DMS153 treated with DMSO at 0.1 percent for 48 hours (cell line): ENCODE data around the gene OR1M1.
"Not testable (repeated sequence)": the region's sequence is repeated elsewhere in the genome, so short reads cannot be mapped to it uniquely, and the experiment has no call there.

Experiments used
- DNase-seq: peaks from one replicate; lab custom pipeline; 2025; ENCODE audit not compliant: unreplicated experiment; lab: John Stamatoyannopoulos, UW

Gene OR1M1, protein sequence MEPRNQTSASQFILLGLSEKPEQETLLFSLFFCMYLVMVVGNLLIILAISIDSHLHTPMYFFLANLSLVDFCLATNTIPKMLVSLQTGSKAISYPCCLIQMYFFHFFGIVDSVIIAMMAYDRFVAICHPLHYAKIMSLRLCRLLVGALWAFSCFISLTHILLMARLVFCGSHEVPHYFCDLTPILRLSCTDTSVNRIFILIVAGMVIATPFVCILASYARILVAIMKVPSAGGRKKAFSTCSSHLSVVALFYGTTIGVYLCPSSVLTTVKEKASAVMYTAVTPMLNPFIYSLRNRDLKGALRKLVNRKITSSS

GRCh38 chr19:9086761-9087160 is at the start of gene OR1M1:
TSS of gene OR1M1 (plus strand) at chr19:9087061. CDS start at chr19:9093245, 6,184 bp downstream.
- no peak for DNase-seq

DNA sequence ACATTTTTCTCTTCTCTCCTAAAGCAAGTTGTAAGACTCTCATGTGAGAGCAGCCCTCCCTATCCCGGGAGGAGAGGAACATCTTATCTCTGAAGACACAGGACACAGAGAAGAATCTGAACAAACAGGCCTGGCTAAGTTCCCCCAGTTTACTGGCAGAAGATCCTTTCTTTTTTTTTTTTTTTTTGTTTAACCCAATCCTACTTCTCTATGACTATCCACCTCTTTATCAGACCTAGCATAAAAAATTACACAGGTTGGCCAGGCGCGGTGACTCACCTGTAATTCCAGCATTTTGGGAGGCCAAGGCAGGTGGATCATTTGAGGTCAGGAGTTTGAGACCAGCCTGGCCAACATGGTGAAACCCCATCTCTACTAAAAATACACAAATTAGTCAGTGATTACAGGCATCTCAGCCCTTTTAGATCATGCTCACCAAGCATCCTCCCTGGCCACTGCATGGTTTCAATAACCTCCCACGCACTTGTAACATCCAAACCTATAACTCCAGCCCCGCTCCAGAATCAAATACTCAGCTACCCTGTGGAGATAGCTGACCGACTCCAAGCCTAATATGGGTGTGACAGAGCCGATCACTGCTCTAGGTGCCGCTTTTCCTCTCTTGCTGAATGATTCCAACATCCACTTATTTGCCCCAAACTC is 49.3 kb upstream of the OR1M1 start:
- DNase-seq: no peak

DNA sequence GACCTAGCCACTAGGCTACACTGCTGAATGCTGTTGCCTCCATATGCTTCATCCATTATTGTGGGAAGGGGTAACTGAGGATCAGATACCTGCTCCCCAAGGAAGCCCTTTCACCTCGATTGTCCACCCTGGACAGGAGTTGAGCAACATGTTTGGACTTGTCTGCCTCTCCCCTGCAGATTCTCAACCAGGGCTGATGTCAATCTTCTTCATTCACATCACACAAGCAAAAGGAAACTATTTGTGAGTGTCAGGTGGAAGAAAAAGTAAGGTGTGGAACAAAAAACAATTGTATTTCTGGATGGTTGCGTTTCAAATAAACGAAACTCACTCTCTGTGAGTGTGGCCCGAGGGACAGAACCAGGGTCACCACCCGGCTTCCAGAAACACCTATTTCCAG is 47.1 kb upstream of the OR1M1 start:
- DNase-seq: no peak

DNA sequence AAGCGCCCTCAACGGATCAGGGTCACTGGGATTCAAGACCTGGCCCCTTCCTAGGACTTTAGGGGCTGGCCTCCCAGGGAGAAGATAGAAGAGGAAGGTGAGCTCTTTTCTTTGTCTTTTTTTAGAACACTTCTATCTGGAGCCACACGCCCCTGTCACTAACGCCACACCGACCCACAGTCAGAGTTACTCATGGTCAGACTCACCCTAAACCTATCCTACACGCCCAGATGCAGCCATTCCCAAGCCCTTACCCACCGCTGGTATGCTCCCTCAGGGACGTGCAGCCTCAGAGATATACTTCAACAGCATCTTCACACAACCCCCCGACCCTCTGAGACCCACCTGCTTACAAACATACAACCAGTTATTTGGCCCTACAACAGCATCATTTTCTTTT is 46.7 kb upstream of the OR1M1 start:
- DNase-seq: no peak

DNA sequence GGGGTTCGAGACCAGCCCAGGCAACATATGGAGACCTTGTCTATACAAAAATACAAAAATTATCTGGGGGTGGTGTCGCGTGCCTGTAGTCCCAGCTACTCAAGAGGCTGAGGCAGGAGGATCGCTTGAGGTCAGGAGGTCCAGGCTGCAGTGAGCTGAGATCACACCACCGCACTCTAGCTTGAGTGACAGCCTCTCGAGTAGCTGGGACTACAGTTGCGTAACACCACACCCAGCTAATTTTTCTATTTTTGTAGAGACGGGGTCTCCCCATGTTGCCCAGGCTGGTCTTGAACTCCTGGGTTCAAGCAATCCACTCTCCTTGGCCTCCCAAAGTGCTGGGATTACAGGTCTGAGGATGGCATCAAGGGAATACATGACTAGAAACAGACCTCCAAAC is 45.8 kb upstream of the OR1M1 start:
- DNase-seq: no peak

GRCh38 chr19:9043524-9043923 is 43.3 kb upstream of the OR1M1 start:
- no peak for DNase-seq

- no peak for DNase-seq
These were observed 42.4 kb upstream of the OR1M1 start for GRCh38 chr19:9044449-9044848.

- no peak for DNase-seq
These were observed 40.2 kb upstream of the OR1M1 start for GRCh38 chr19:9046694-9047093.

DNA sequence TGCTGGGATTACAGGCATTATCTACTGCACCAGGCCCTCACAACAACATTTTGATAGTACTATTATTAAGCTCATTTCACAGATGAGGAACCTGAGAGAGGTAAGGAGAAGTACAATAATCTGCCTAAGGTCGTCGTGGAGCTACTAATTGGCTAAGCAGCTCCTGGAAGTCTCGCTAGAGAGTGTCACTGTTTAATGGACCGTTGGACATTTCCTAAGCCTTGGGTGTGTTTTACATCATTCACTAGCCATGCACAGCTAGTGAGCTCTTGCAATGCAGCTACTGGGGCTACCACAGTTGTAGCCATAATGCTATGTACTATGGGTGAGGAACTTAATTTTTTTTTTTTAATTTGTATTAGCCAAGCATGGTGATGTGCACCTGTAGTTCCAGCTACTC is 34.0 kb upstream of the OR1M1 start:
- DNase-seq: no peak

GRCh38 chr19:9053674-9054073 is 33.2 kb upstream of the OR1M1 start:
- not testable (repeated sequence) for DNase-seq

GRCh38 chr19:9054207-9054606 is 32.7 kb upstream of the OR1M1 start:
- DNase-seq: no peak

DNA sequence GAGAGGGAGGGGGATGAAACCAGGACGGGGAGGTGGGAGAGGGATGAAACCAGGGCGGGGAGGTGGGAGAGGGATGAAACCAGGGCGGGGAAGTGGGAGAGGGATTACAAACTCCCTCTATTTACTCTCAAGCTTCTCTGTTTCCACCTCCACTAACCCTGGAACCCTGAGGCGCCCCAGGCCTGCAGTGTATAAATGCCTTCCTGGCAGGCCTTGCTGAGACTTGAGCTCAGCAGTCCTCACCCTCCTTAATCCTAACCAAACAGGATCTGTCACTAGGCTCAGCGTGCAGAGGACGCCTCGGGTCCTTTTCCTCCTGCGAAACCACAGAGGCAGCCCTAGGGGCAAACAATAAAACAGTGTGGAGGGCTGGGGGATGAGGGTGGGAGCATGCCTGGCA is 32.1 kb upstream of the OR1M1 start:
- no peak for DNase-seq

DNA sequence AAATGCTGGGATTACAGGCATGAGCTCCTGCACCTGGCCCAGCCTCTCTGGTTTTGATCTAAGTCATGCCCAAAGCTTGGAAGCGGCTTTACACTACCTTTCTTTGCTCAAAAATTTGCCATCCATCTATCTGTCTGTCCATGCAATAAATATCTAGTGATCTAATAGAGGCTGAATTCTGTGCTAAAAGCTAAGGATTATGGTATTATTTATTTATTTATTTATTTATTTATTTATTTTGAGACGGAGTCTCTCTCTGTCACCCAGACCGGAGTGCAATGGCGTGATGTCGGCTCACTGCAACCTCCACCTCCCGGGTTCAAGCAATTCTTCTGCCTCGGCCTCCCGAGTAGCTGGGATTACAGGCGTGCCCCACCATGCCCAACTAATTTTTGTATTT is 30.7 kb upstream of the OR1M1 start:
- DNase-seq: not testable (repeated sequence)

DNA sequence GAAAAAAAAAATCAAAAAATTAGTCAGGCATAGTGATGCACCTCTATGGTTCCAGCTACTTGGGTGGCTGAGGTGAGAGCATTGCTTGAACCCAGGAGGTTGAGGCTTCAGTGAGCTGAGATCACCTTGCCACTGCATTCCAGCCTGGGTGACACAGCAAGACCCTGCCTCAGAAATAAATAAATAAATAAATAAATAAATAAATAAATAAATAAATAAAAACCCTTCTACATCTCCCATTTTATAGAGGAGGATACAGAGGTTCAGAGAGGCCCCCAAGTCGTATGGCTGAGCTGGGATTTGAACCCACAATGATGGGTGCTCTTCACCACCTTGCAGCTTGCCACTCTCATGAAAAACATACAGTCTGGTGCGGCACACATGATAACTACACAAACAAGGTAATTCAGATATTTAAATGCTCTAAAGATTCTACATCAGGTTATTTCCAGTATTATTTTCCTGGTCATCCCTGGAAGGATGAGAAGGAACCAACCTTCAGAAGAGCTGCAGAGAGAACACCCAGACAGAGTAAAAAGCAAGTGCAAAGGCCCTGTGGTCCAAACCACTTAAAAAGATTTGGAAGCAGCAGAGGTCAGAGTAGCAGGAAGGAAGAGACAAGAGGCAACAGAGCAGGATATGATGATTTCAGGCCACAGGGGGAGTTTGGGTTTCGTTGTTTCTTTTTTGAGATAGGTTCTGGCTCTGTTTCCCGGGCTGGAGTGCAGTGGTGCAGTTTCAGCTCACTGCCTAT is 29.2 kb upstream of the OR1M1 start:
- no peak for DNase-seq

DNA sequence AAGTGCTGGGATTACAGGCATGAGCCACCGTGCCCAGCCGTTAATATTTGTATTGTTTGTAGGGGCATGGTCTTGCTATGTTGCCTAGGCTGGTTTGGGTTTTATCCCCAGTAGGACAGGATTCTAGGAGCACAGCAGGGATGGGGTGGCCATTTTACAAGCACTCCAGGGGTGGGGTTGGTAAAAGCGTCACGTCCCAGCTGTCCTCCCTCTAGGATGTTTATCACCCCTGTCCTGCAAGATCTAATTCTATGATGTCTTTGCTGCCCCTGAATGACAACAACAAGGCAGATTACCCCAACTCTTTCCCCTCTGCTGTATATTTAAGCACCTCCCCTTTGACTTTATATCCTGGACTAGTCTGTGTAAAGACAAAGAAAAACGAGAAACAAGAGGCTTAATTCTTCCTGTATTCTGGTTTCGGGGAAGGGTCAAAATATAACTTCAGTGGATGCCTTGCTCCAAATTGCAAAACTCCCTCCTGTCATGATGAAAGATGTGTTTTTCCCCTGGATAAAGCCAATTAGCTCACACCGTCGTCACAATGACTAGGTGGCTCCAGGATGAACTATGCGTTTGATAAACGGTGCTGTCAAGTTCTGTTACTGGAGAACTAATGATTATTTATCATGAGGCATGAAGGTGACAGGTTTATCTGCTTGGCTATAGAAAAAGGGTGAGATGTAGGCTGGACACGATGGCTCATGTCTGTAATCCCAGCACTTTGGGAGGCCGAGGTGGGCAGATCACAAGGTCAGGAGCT is 27.8 kb upstream of the OR1M1 start:
- DNase-seq: no peak

GRCh38 chr19:9060564-9061340 is 26.1 kb upstream of the OR1M1 start:
- DNase-seq: no peak

DNA sequence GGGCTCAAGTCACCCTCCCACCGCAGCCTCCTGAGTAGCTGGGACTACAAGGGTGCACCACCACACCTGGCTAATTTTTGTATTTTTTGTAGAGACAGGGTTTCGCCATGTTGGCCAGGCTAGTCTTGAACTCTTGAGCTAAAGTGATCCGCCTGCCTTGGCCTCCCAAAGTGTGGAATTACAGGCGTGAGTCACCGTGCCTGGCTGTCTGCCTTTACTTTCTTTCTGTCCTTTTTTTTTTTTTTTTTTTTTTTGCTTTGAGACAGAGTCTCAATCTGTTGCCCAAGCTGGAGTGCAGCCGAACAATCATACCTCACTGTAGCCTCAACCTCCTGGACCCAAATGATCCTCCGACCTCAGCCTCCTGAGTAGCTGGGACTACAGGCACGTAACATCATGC is 25.0 kb upstream of the OR1M1 start:
- DNase-seq: no peak

DNA sequence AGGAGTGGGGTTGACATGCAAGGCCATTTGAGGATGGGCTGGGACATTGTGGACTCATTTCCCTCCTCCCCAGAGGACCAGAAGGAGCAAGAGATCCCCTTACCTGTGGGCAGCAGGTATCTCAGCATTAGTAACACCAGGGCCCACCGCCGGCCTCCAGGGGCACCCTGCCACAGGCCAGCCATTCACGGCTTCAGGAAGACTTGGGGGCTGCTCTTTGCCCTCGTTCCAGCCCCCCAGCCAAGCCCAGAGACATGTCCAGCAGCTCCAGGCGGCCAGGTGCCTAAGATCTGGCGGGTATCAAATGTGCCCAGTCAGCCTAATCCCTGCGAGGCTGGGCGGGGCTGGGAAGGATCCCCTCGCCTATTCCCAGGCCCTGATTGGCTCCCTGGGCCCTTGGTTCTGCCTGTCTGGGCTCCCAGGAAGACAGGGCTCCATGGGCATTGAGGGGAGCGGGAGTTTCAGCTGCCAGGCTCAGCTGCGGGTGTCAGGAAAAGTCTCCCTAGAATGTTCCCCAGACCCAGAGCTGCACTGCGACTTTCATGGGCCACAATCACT is 21.3 kb upstream of the OR1M1 start:
- no peak for DNase-seq

- DNase-seq: no peak
These were observed 16.8 kb upstream of the OR1M1 start for GRCh38 chr19:9070066-9070465.

DNA sequence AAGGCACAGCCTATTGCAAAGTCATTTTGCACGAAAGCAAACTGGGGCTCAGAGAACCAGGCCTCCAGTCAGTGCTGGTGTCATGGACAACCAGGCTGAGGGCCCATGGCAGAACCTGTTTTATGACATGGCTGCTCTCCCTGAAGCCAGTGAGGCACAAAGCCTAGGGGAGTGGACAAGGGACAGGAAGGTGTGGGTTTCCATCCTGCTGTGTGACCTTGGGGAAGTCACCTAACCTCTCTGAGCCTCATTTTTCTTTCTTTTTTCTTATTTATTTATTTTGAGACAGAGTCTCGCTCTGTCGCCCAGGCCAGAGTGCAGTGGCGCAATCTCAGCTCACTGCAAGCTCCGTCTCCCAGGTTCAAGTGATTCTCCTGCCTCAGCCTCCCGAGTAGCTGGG is 15.1 kb upstream of the OR1M1 start:
- not testable (repeated sequence) for DNase-seq
